BE2C (cell line): ENCODE results near the gene H2BK1.

ENCODE experiments used
- DNase-seq: peaks from one replicate; pipeline ENCODE4 v3.0.0-alpha.2; 2020
- H3K27me3 ChIP-seq: fragments of 250-450 bp; sonication (Bioruptor Pico); 2 replicates; pipeline ENCODE4 v1.5.1; 2020; ENCODE audit warnings: mild to moderate bottlenecking
- H3K36me3 ChIP-seq: fragments of 250-450 bp; sonication (Bioruptor Pico); 2 replicates; pipeline ENCODE4 v1.5.1; 2020; ENCODE audit warnings: mild to moderate bottlenecking
- H3K4me1 ChIP-seq: fragments of 250-450 bp; sonication (Bioruptor Pico); 2 replicates; pipeline ENCODE4 v1.5.1; 2020
- H3K4me3 ChIP-seq: 2 replicates; pipeline ENCODE4 v1.5.1; 2011; ENCODE audit warnings: low read depth, low read length
- H3K9me3 ChIP-seq: fragments of 250-450 bp; sonication (Bioruptor Pico); 2 replicates; pipeline ENCODE4 v1.5.1; 2020
- CTCF ChIP-seq: IDR thresholded peaks from 2 replicates; pipeline ENCODE4 v1.5.1; 2012; ENCODE audit warnings: mild to moderate bottlenecking, low read depth, low read length

Gene H2BK1

GRCh38 chr7:151243045-151243349, 32.7 kb upstream of the H2BK1 start:
- H3K36me3 ChIP-seq: peaks cover 7% of the 10 kb centered on the region
- H3K9me3 ChIP-seq: no peaks in the 10 kb centered on the region
- DNase-seq: no peak
- H3K4me3 ChIP-seq: no peak overlapping the region
- no peak for TF ChIP-seq CTCF
- H3K27me3 ChIP-seq: peaks cover 4% of the 10 kb centered on the region
- peaks cover 13% of the 10 kb centered on the region for H3K4me1 ChIP-seq

GRCh38 chr7:151242159-151243044, 32.1 kb upstream of the H2BK1 start:
- TF ChIP-seq CTCF: no peak
- Histone ChIP-seq H3K36me3 (peaks cover 13% of the 10 kb centered on the region), H3K4me1 (peaks cover 13% of the 10 kb centered on the region), H3K4me3 (no peak overlapping the region), H3K27me3 (peaks cover 4% of the 10 kb centered on the region), H3K9me3 (no peaks in the 10 kb centered on the region)
- no peak for DNase-seq

- Histone ChIP-seq H3K36me3 (peaks cover 20% of the 10 kb centered on the region), H3K4me1 (peaks cover 13% of the 10 kb centered on the region), H3K9me3 (no peaks in the 10 kb centered on the region), H3K4me3 (no peak overlapping the region), H3K27me3 (peaks cover 4% of the 10 kb centered on the region)
- TF ChIP-seq CTCF: no peak
- DNase-seq: no peak
Observed at GRCh38 chr7:151241755-151242096, 31.4 kb upstream of the H2BK1 start.

- H3K4me3 ChIP-seq: no peak overlapping the region
- H3K9me3 ChIP-seq: no peaks in the 10 kb centered on the region
- peaks cover 13% of the 10 kb centered on the region for H3K4me1 ChIP-seq
- no peak for DNase-seq
- H3K27me3 ChIP-seq: peaks cover 4% of the 10 kb centered on the region
- TF ChIP-seq CTCF: no peak
- H3K36me3 ChIP-seq: peaks cover 26% of the 10 kb centered on the region
Observed at GRCh38 chr7:151240942-151241754, 30.9 kb upstream of the H2BK1 start.

GRCh38 chr7:151240536-151240935, 30.2 kb upstream of the H2BK1 start:
- no peak for DNase-seq
- Histone ChIP-seq H3K4me3 (no peak overlapping the region), H3K27me3 (peaks cover 4% of the 10 kb centered on the region), H3K9me3 (no peaks in the 10 kb centered on the region), H3K4me1 (peaks cover 13% of the 10 kb centered on the region), H3K36me3 (peaks cover 29% of the 10 kb centered on the region)
- no peak for TF ChIP-seq CTCF
